Adrenal gland (tissue), 12 donors: ENCODE measurements around the gene DCLRE1A. TPM values are rescaled to one million over a fixed set of nuclear protein-coding genes. Genes with fewer than 3 reads are reported as not detected.

Source experiments
- DNase-seq, 7 donors: peaks; one replicate each; pipeline ENCODE4 v3.0.0-alpha.2; 2019 to 2020
- H3K27ac ChIP-seq, 5 donors: fragments of 200-600 bp; sonication (generic) in 4 of 5; 1 replicate in 3 of 5; 2 replicates in 2 of 5; pipeline versions ENCODE4 v1.5.1 to v1.8.0; 2016 to 2020; ENCODE audit warnings: mild to moderate bottlenecking in 1 of 5
- H3K27me3 ChIP-seq: fragments of 200-600 bp; 2 replicates; pipeline ENCODE4 v1.8.0; 2021
- H3K36me3 ChIP-seq, 2 donors: fragments of 200-600 bp; replicated peaks in 1 of 2; 1 replicate in 1 of 2; 2 replicates in 1 of 2; pipeline versions ENCODE4 v1.5.1 to v1.8.0; 2018 to 2022
- H3K4me1 ChIP-seq, 2 donors: fragments of 200-600 bp; replicated peaks in 1 of 2; 1 replicate in 1 of 2; 2 replicates in 1 of 2; pipeline versions ENCODE4 v1.5.1 to v1.8.0; 2018 to 2021
- H3K4me3 ChIP-seq, 4 donors: fragments of 200-600 bp; sonication (generic) in 3 of 4; one replicate each; pipeline ENCODE4 v1.5.1; 2016 to 2018
- H3K9me3 ChIP-seq, 3 donors: fragments of 200-600 bp; sonication (generic) in 1 of 3; replicated peaks in 1 of 3; 1 replicate in 2 of 3; 2 replicates in 1 of 3; pipeline versions ENCODE4 v1.5.1 to v1.8.0; 2016 to 2021
- CTCF ChIP-seq, 6 experiments: fragments of 450-650 bp in 4 of 6; fragments of 200-600 bp in 2 of 6; sonication (generic) in 1 of 6; IDR thresholded peaks; 1 replicate in 5 of 6; 2 replicates in 1 of 6; pipeline versions ENCODE4 v1.5.1 to v1.8.0; 2016 to 2021; ENCODE audit warnings: antibody characterized with exemption in 6 of 6, mild to moderate bottlenecking in 2 of 6, moderate library complexity in 1 of 6
- POLR2A ChIP-seq, 2 donors: fragments of 450-650 bp; IDR thresholded peaks; one replicate each; pipeline ENCODE4 v1.6.1; 2017; ENCODE audit warnings: antibody characterized with exemption in 2 of 2, mild to moderate bottlenecking in 2 of 2, moderate library complexity in 1 of 2
- WGBS, 4 donors: extraction: QIAGEN DNeasy Blood & Tissue Kit in 2 of 4; methylation state at CpG; one replicate each; pipeline versions ENCODE4 v1.1.5 to v1.1.7; 2013 to 2017; 5-methylcytosine and 5-hydroxymethylcytosine counted together
- intact Hi-C, 2 donors: fragments of 100-400 bp; cut with DNase I; formaldehyde crosslinking; loops; one replicate each; pipeline versions ENCODE4 v1.14.1 to v1.15.0; 2022 to 2023
- polyA plus RNA-seq, 3 donors: library from polyadenylated mRNA; stranded (reverse); fragments of 200-250 nt in 2 of 3; fragments of 350-450 nt in 1 of 3; fragmentation: Illumina TruSeq in 1 of 3; extraction: RNeasy Lipid Tissue Mini Kit (QIAGEN cat#74804) in 1 of 3; gene quantifications; one replicate each; pipeline ENCODE4 v1.2.3, GENCODE V29; 2013 to 2014
- total RNA-seq, 9 donors: library from RNA; depleted of rRNA in 4 of 9; stranded (reverse); fragments of >200 nt in 4 of 9; fragments of 120-200 nt in 1 of 9; fragmentation: NEBNext Ultra II Directional in 1 of 9; extraction: Animal tissue kit (Norgen Biotek cat#: 25700) in 1 of 9; gene quantifications; one replicate each; pipeline versions ENCODE4 v1.1.0 to v1.2.4, GENCODE V29; 2013 to 2023
- donor health status: healthy with polysubstance abuse.
- donor health status: Bipolar disorder and iron deficiency.
- donor health status: DM: yes; HTN: yes; CAD: no.
- donor health status: DM: no; HTN: no; CAD: no.
- donor health status: DM: no; HTN: no; CAD: no.
- donor health status: DM: yes; HTN: yes; CAD: no.

DCLRE1A gene
- total and polyA plus RNA-seq, 12 donors: 3.5 to 13.2 (median 6.1) TPM

- Histone ChIP-seq H3K4me1 (peaks cover 0 to 16% of the 10 kb centered on the region in 2 donors), H3K4me3 (no peak overlapping the region), H3K9me3 (peaks cover 0 to 9% (median 0%) of the 10 kb centered on the region in 3 donors), H3K27me3 (no peaks in the 10 kb centered on the region), H3K27ac (no peak overlapping the region), H3K36me3 (no peaks in the 10 kb centered on the region)
- TF ChIP-seq CTCF (IDR thresholded peaks at IDR 0.05) (no peak), POLR2A (IDR thresholded peaks at IDR 0.05) (no peak)
- intact Hi-C loops: no loop called here
- DNase-seq: no peak
- 88 to 100% (median 98%) methylated on average over 4 of the region's 4 CpGs for WGBS, 4 donors
Observed at GRCh38 chr10:113867904-113868303, 14.0 kb upstream of the DCLRE1A start.

GRCh38 chr10:113866551-113867394 is 12.9 kb upstream of the DCLRE1A start:
- Histone ChIP-seq H3K27me3 (no peaks in the 10 kb centered on the region), H3K9me3 (peaks cover 0 to 3% (median 0%) of the 10 kb centered on the region in 3 donors), H3K4me1 (peaks cover 0 to 13% of the 10 kb centered on the region in 2 donors), H3K4me3 (no peak overlapping the region), H3K27ac (no peak overlapping the region), H3K36me3 (no peaks in the 10 kb centered on the region)
- 94 to 97% (median 96%) methylated on average over 5 of the region's 5 CpGs for WGBS, 4 donors
- intact Hi-C loops: no loop called here
- peak in 1 of 7 donors; percentile 16 for DNase-seq
- no peak for TF ChIP-seq CTCF (IDR thresholded peaks at IDR 0.05)
- no peak for TF ChIP-seq POLR2A (IDR thresholded peaks at IDR 0.05)

- WGBS, 4 donors: 66 to 78% (median 71%) methylated on average over 3 of the region's 3 CpGs
- no peak for TF ChIP-seq POLR2A (IDR thresholded peaks at IDR 0.05)
- no peak for TF ChIP-seq CTCF (IDR thresholded peaks at IDR 0.05)
Observed at GRCh38 chr10:113865901-113866300, 12.0 kb upstream of the DCLRE1A start.

GRCh38 chr10:113859261-113859660 is 5.4 kb upstream of the DCLRE1A start:
- Histone ChIP-seq H3K9me3 (peaks cover 0 to 3% (median 0%) of the 10 kb centered on the region in 3 donors), H3K27ac (peak overlapping the region in 1 of 5 donors; percentile 29), H3K36me3 (peaks cover 0 to 12% of the 10 kb centered on the region in 2 donors), H3K4me1 (peaks cover 17 to 46% of the 10 kb centered on the region in 2 donors), H3K27me3 (no peaks in the 10 kb centered on the region), H3K4me3 (no peak overlapping the region)
- 74 to 81% (median 77%) methylated on average over 2 of the region's 2 CpGs for WGBS, 4 donors
- TF ChIP-seq POLR2A (IDR thresholded peaks at IDR 0.05): no peak
- TF ChIP-seq CTCF (IDR thresholded peaks at IDR 0.05): no peak
- DNase-seq: no peak
- intact Hi-C loops: no loop called here

More at GRCh38 chr10:113865901-113866300, 12.0 kb upstream of the DCLRE1A start:
- no peaks in the 10 kb centered on the region for H3K36me3 ChIP-seq
- no peak for DNase-seq
- H3K4me3 ChIP-seq: no peak overlapping the region
- peaks cover 0 to 3% (median 0%) of the 10 kb centered on the region in 3 donors for H3K9me3 ChIP-seq
- H3K27me3 ChIP-seq: no peaks in the 10 kb centered on the region
- peaks cover 0 to 13% of the 10 kb centered on the region in 2 donors for H3K4me1 ChIP-seq
- H3K27ac ChIP-seq: no peak overlapping the region
- intact Hi-C loops: no loop called here
